GM12878 (cell line): ENCODE results near the gene GAK. TPM values are rescaled to one million over a fixed set of nuclear protein-coding genes. Genes with fewer than 3 reads are reported as not detected.

ENCODE experiments used
- ATAC-seq: fragments of 200-7000 bp; cut with Tn5 transposase; 3 replicates; pipeline ENCODE4 v1.9.1; 2020; ENCODE audit warnings: mild to moderate bottlenecking, moderate library complexity
- BruUV-seq: library from RNA; stranded (reverse); fragments of 400-500 nt; replicated peaks from 2 replicates; lab custom pipeline; 2021; lab: Mats Ljungman, UMichigan
- CTCF ChIA-PET: fragments of 300-600 bp; sonication (Branson Sonifier 250); formaldehyde crosslinking; extraction: SDS; loops from one replicate; lab custom pipeline; 2021; ENCODE audit warnings: inconsistent platforms; lab: Yijun Ruan, JAX
- POLR2A ChIA-PET: fragments of 350-600 bp; formaldehyde crosslinking; extraction: SDS; loops from one replicate; lab custom pipeline; 2021; ENCODE audit warnings: inconsistent platforms; lab: Charles Lee
- RAD21 ChIA-PET: fragments of 300-600 bp; sonication (Branson Sonifier 250); formaldehyde crosslinking; loops from one replicate; lab custom pipeline; 2023; ENCODE audit warnings: antibody characterized with exemption; ENCODE audit not compliant: unreplicated experiment; lab: Charles Lee
- SMC1A ChIA-PET: fragments of 300-600 bp; sonication (Branson Sonifier 250); formaldehyde crosslinking; loops from one replicate; lab custom pipeline; 2023; ENCODE audit not compliant: unreplicated experiment, uncharacterized antibody; lab: Charles Lee
- DNase-seq: peaks from one replicate; pipeline ENCODE4 v3.0.0-alpha.2; 2011; ENCODE audit warnings: low read depth, low spot score
- FAIRE-seq: peaks from 3 replicates; lab custom pipeline; 2011; peaks lifted over from hg19 to GRCh38; lab: Jason Lieb, UNC
- H2AFZ ChIP-seq: 2 replicates; pipeline ENCODE4 v1.6.0; 2011; ENCODE audit warnings: low read depth, low read length, control low read depth; ENCODE audit not compliant: control insufficient read depth
- H3K27ac ChIP-seq: 2 replicates; pipeline ENCODE4 v1.5.1; 2011; ENCODE audit warnings: control low read depth; ENCODE audit not compliant: control insufficient read depth, insufficient read depth
- H3K27me3 ChIP-seq, 2 experiments: replicated peaks in 1 of 2; 2 replicates each; pipeline versions ENCODE4 v1.6.0 to v1.6.1; 2011; ENCODE audit warnings: low read length in 1 of 2; ENCODE audit not compliant: control insufficient read depth in 2 of 2, insufficient read depth in 2 of 2
- H3K36me3 ChIP-seq, 2 experiments: 2 replicates each; pipeline ENCODE4 v1.5.1; 2011; ENCODE audit warnings: low read length in 1 of 2; ENCODE audit not compliant: control insufficient read depth in 2 of 2, insufficient read depth in 2 of 2
- H3K4me1 ChIP-seq: 2 replicates; pipeline ENCODE4 v1.6.1; 2011; ENCODE audit warnings: mild to moderate bottlenecking, low read length, moderate library complexity, mixed read lengths; ENCODE audit not compliant: control insufficient read depth, insufficient read depth
- H3K4me2 ChIP-seq: 2 replicates; pipeline ENCODE4 v1.6.0; 2011; ENCODE audit warnings: control low read depth; ENCODE audit not compliant: control insufficient read depth, insufficient read depth
- H3K4me3 ChIP-seq: fragments of 200-600 bp; sonication (generic); 2 replicates; pipeline ENCODE4 v1.5.1; 2016
- H3K79me2 ChIP-seq: 2 replicates; pipeline ENCODE4 v1.6.0; 2011; ENCODE audit warnings: low read length; ENCODE audit not compliant: control insufficient read depth, insufficient read depth
- H3K9ac ChIP-seq: 2 replicates; pipeline ENCODE4 v1.8.0; 2011; ENCODE audit warnings: low read length, control low read depth, mixed read lengths; ENCODE audit not compliant: control insufficient read depth, insufficient read depth
- H3K9me3 ChIP-seq: replicated peaks from 3 replicates; pipeline ENCODE4 v1.5.1; 2011; ENCODE audit warnings: mild to moderate bottlenecking, low read length; ENCODE audit not compliant: control insufficient read depth, insufficient read depth
- H4K20me1 ChIP-seq: 2 replicates; pipeline ENCODE4 v1.6.0; 2011; ENCODE audit not compliant: control insufficient read depth, insufficient read depth
- CBX3 ChIP-seq: fragments of 200-600 bp; sonication (generic); IDR thresholded peaks from 2 replicates; pipeline ENCODE4 v1.6.1; 2016; ENCODE audit warnings: low read depth, borderline replicate concordance
- CEBPB ChIP-seq, 2 experiments: fragments of 150-350 bp in 1 of 2; IDR thresholded peaks; 2 replicates each; pipeline ENCODE4 v1.6.1; 2012 to 2014; ENCODE audit warnings: low read depth in 2 of 2, low read length in 2 of 2, borderline replicate concordance in 1 of 2, inconsistent platforms in 1 of 2
- E2F8 ChIP-seq: fragments of 450-650 bp; IDR thresholded peaks from 2 replicates; pipeline ENCODE4 v1.6.1; 2018; ENCODE audit warnings: mild to moderate bottlenecking, low read depth, moderate library complexity; ENCODE audit not compliant: partially characterized antibody
- EP300 ChIP-seq, 2 experiments: fragments of 150-350 bp in 1 of 2; IDR thresholded peaks; 2 replicates each; pipeline ENCODE4 v1.6.1; 2011 to 2012; ENCODE audit warnings: low read depth in 2 of 2, low read length in 2 of 2, borderline replicate concordance in 1 of 2, improper control_type of control experiment in 1 of 2, inconsistent platforms in 1 of 2; ENCODE audit not compliant: control insufficient read depth in 1 of 2
- ESRRA ChIP-seq: IDR thresholded peaks from 2 replicates; pipeline ENCODE4 v1.6.1; 2012; ENCODE audit warnings: mild to moderate bottlenecking, low read length, improper control_type of control experiment
- HDAC6 ChIP-seq: fragments of 200-600 bp; sonication (generic); IDR thresholded peaks from one replicate; pipeline ENCODE4 v1.8.0; 2017; ENCODE audit warnings: antibody characterized with exemption; ENCODE audit not compliant: unreplicated experiment
- JUND ChIP-seq: IDR thresholded peaks from 2 replicates; pipeline ENCODE4 v1.6.1; 2012; ENCODE audit warnings: low read depth, mild to moderate bottlenecking, low read length, improper control_type of control experiment, moderate library complexity
- KAT2A ChIP-seq: conservative IDR thresholded peaks from 2 replicates; pipeline ENCODE4 v1.6.1; 2011; ENCODE audit warnings: low read depth, low read length; ENCODE audit not compliant: control insufficient read depth
- MAX ChIP-seq: IDR thresholded peaks from 2 replicates; pipeline ENCODE4 v1.6.1; 2012; ENCODE audit warnings: low read depth, low read length, improper control_type of control experiment
- NBN ChIP-seq: fragments of 450-650 bp; IDR thresholded peaks from 2 replicates; pipeline ENCODE4 v1.6.1; 2016
- PAX8 ChIP-seq: fragments of 450-650 bp; IDR thresholded peaks from 2 replicates; pipeline ENCODE4 v1.6.1; 2017; ENCODE audit warnings: mild to moderate bottlenecking, moderate library complexity
- TCF7 ChIP-seq: IDR thresholded peaks from 2 replicates; pipeline ENCODE4 v1.6.1; 2014; ENCODE audit warnings: antibody characterized with exemption, borderline replicate concordance
- ZNF274 ChIP-seq: IDR thresholded peaks from one replicate; pipeline ENCODE4 v1.8.0; 2011; ENCODE audit not compliant: insufficient read length, insufficient read depth
- WGBS: methylation state at CpG from one replicate; pipeline ENCODE4 v1.1.6; 2016; ENCODE audit warnings: low lambda C conversion rate; ENCODE audit not compliant: insufficient replicate concordance, insufficient coverage; ENCODE audit errors: missing lambda C conversion rate; 5-methylcytosine and 5-hydroxymethylcytosine counted together
- in situ Hi-C: fragments of 300-500 bp; cut with MboI; formaldehyde crosslinking; loops from 9 replicates; pipeline ENCODE4 v1.14.3; 2018; ENCODE audit warnings: mixed read lengths
- intact Hi-C: fragments of 100-400 bp; cut with micrococcal nuclease; formaldehyde crosslinking; loops from one replicate; pipeline ENCODE4 v1.14.2; 2022; ENCODE audit not compliant: unreplicated experiment
- polyA plus RNA-seq, 11 experiments: library from polyadenylated mRNA; depleted of rRNA in 4 of 11; unstranded in 6 of 11; stranded (reverse) in 5 of 11; fragments of >200 nt; fragmentation: Nextera tagmentation in 4 of 11; fragmentation: Illumina TruSeq in 1 of 11; extraction: Ambion mirVana in 4 of 11; extraction: Trizol in 1 of 11; gene quantifications; 1 replicate in 1 of 11; 2 replicates in 10 of 11; pipeline versions ENCODE4 v1.2.1 to v1.2.3, GENCODE V29; 2011 to 2016; ENCODE audit warnings: inconsistent platforms in 2 of 11, missing spikeins in 2 of 11, low read depth in 1 of 11
- total RNA-seq, 4 experiments: library from RNA; depleted of rRNA in 3 of 4; stranded (reverse); fragments of >200 nt in 3 of 4; fragmentation: Illumina TruSeq in 1 of 4; extraction: Trizol in 1 of 4; gene quantifications; 2 replicates each; pipeline versions ENCODE4 v1.2.1 to v1.2.3, GENCODE V29; 2013 to 2021

GAK gene
- total and polyA plus RNA-seq, 10 of the 15 experiments (the other 5 are each of a cell fraction or from before 2014, with no cell fraction given): 0.82 to 127 (median 53.8) TPM

DNA sequence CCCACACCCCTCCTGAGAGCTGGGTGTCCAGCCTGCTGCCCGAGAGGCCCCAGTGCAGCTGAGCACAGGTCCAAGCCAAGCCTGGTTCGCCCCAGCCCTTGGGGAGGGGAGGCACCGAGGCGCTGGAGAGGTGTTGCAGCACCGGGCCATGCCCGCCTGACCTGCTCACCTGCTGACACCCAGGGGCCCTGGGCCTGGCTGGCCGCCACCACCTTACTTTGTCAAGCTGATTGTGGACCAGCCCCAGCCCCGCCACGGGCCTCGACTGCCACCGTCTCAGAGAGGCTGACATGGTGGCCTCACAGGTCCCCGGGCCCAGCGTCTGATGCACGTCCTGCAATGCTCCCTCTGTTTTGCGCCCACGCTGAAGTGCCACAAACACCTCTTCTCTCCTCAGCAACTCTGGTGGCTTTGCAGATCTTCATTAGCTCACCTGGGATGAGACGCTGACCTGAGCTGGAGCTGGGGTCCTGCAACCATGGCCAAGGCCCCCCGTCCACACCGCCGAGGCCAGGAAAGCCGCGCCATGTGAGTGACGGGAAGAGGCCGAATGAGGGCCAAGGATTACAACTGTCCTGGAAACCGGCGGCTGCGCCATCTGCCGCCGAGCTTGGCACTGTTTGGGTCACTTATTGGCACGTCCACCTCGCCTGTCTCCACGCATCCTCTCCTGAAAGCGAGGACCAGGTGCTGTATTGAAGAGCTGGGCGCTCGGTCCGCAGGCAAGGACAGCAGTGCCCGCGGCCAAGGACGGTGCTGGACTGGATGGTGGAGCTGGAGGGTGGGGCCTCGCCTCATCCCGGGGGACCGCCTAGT lies 113.8 kb downstream of the GAK start (continued):
- TF ChIP-seq TCF7 (no peak), CBX3 (no peak), NBN (no peak), E2F8 (no peak), PAX8 (no peak), ZNF274 (no peak)

GRCh38 chr4:815464-816146 lies 116.5 kb downstream of the GAK start:
- SMC1A ChIA-PET: interaction anchor here (1.2 kb wide), 1 partner anchor 73 kb away, joined by 3 read pairs; no protein-coding TSS in a partner anchor
- WGBS: 45% methylated on average over 11 of the region's 11 CpGs
- Histone ChIP-seq H4K20me1 (no peaks in the 10 kb centered on the region), H3K4me1 (no peaks in the 10 kb centered on the region), H3K36me3 (no peaks in the 10 kb centered on the region), H3K79me2 (no peaks in the 10 kb centered on the region), H3K9ac (no peak overlapping the region), H3K4me3 (no peak overlapping the region), H3K27me3 (no peaks in the 10 kb centered on the region; a peak in 1 of 4 replicates), H3K4me2 (no peak overlapping the region), H3K9me3 (no peaks in the 10 kb centered on the region; the same call in 2 of the 3 replicates), H3K27ac (no peak overlapping the region)
- FAIRE-seq: no peak
- in situ Hi-C loops: no loop called here
- POLR2A ChIA-PET: no interaction called here
- RAD21 ChIA-PET: interaction anchor here (0.9 kb wide), 1 partner anchor 131 kb away, joined by 3 read pairs; no protein-coding TSS in a partner anchor
- intact Hi-C loops: no loop called here
- BruUV-seq: no TSS peak
- ATAC-seq: no peak
- DNase-seq: no peak
- CTCF ChIA-PET: interaction anchor here (0.6 to 2.2 kb wide), 2 partner anchors 172 to 350 kb away, joined by 3 to 8 read pairs; partner anchors contain the start of gene IDUA
- TF ChIP-seq CEBPB (IDR thresholded peaks at IDR 0.05; ENCODE audit: borderline replicate concordance in 1 of 2, low read depth in 2 of 2, low read length in 2 of 2): no peak
- no peak for TF ChIP-seq HDAC6
- TF ChIP-seq JUND: no peak
- TF ChIP-seq MAX: no peak
- TF ChIP-seq ESRRA: no peak
- no peak for TF ChIP-seq KAT2A
- TF ChIP-seq EP300 (IDR thresholded peaks at IDR 0.05; ENCODE audit: borderline replicate concordance in 1 of 2, control insufficient read depth in 1 of 2, low read depth in 2 of 2, low read length in 2 of 2): no peak
- TF ChIP-seq, all 136 proteins: peak for 0
- no peak overlapping the region for H2AFZ ChIP-seq
